DOHH2 (cell line): Measurements from ENCODE around the gene FLYWCH1.

Experiments used
- CTCF ChIP-seq: fragments of 200-600 bp; sonication (generic); IDR thresholded peaks from one replicate; pipeline ENCODE4 v1.5.1; 2014; ENCODE audit warnings: antibody characterized with exemption, mild to moderate bottlenecking, low read depth, low read length; ENCODE audit not compliant: poor library complexity, severe bottlenecking
- EZH2phosphoT487 ChIP-seq: fragments of 200-600 bp; sonication (generic); IDR thresholded peaks from 2 replicates; pipeline ENCODE4 v1.6.1; 2017; ENCODE audit warnings: borderline replicate concordance, mild to moderate bottlenecking, antibody characterized with exemption, low read length, moderate library complexity, mixed read lengths

GRCh38 chr16:2950353-2950724 lies 38.6 kb downstream of the FLYWCH1 start:
- TF ChIP-seq CTCF (no peak), EZH2phosphoT487 (no peak)
